ENCODE measurements around the gene LSMEM2.

GRCh38 chr3:50243543-50243895 is 35.4 kb upstream of the LSMEM2 start:
- TF ChIP-seq TAF1 (IDR thresholded peaks at IDR 0.05; ENCODE audit: low read depth, low read length) (no peak), POLR2A (IDR thresholded peaks at IDR 0.05; ENCODE audit: low read depth, low read length) (no peak), SPI1 (IDR thresholded peaks at IDR 0.05; ENCODE audit: low read depth, low read length) (no peak), POLR2AphosphoS5 (IDR thresholded peaks at IDR 0.05; ENCODE audit: low read depth, low read length) (no peak)

Measured in GM12891 (cell line).